A549 (cell line): ENCODE data around the gene LVRN. TPM values are rescaled to one million over a fixed set of nuclear protein-coding genes. Genes with fewer than 3 reads are reported as not detected.

Experiments
- ATAC-seq, 2 experiments: fragments of 200-7000 bp in 1 of 2; fragments of >200 bp in 1 of 2; cut with Nextera tagmentation in 1 of 2; cut with Tn5 transposase in 1 of 2; 3 replicates each; pipeline versions ENCODE4 v1.8.0 to v1.9.1; 2018 to 2020; ENCODE audit warnings: mild to moderate bottlenecking in 1 of 2, moderate library complexity in 1 of 2
- CTCF ChIA-PET: fragments of 300-600 bp; sonication (Branson Sonifier 250); formaldehyde crosslinking; extraction: SDS; loops from one replicate; lab custom pipeline; 2021; ENCODE audit warnings: antibody characterized with exemption, inconsistent platforms; lab: Yijun Ruan, JAX
- POLR2A ChIA-PET: fragments of 350-600 bp; formaldehyde crosslinking; extraction: SDS; loops from one replicate; lab custom pipeline; 2021; ENCODE audit warnings: antibody characterized with exemption, inconsistent platforms; lab: Yijun Ruan, JAX
- DNase-seq, 2 experiments: peaks; one replicate each; pipeline versions ENCODE4 v3.0.0 to v3.0.0-alpha.2; 2011 to 2016; ENCODE audit warnings: low read depth in 1 of 2, low spot score in 1 of 2
- FAIRE-seq: peaks from 2 replicates; lab custom pipeline; 2011; peaks lifted over from hg19 to GRCh38; lab: Jason Lieb, UNC
- H3K27ac ChIP-seq, 2 experiments: fragments of >200 bp; sonication (Bioruptor Twin); formaldehyde crosslinking; 3 replicates each; pipeline ENCODE4 v1.5.1; 2016 to 2017
- H3K4me1 ChIP-seq: fragments of >200 bp; sonication (Bioruptor Twin); formaldehyde crosslinking; 3 replicates; pipeline ENCODE4 v1.6.1; 2016
- H3K4me2 ChIP-seq: fragments of >200 bp; sonication (Bioruptor Twin); formaldehyde crosslinking; 3 replicates; pipeline ENCODE4 v1.6.1; 2016
- H3K4me3 ChIP-seq: fragments of >200 bp; sonication (Bioruptor Twin); formaldehyde crosslinking; 3 replicates; pipeline ENCODE4 v1.5.1; 2016
- H3K9me3 ChIP-seq: fragments of >200 bp; sonication (Bioruptor Twin); formaldehyde crosslinking; 3 replicates; pipeline ENCODE4 v1.6.1; 2016
- BHLHE40 ChIP-seq: IDR thresholded peaks from 2 replicates; pipeline ENCODE4 v1.6.1; 2012; ENCODE audit warnings: low read depth, low read length, inconsistent platforms
- CBX2 ChIP-seq: fragments of 200-600 bp; sonication (generic); IDR thresholded peaks from 2 replicates; pipeline ENCODE4 v1.6.1; 2016; ENCODE audit warnings: low read depth, mild to moderate bottlenecking, borderline replicate concordance
- CBX8 ChIP-seq: fragments of 200-600 bp; sonication (generic); IDR thresholded peaks from 2 replicates; pipeline ENCODE4 v1.6.1; 2016
- CEBPB ChIP-seq, 2 experiments: fragments of >200 bp in 1 of 2; sonication (Bioruptor Twin) in 1 of 2; formaldehyde crosslinking in 1 of 2; IDR thresholded peaks; 2 replicates each; pipeline ENCODE4 v1.6.1; 2012 to 2016
- CHD2 ChIP-seq: fragments of 150-350 bp; IDR thresholded peaks from 2 replicates; pipeline ENCODE4 v1.6.1; 2014; ENCODE audit warnings: low read length; ENCODE audit not compliant: partially characterized antibody
- EHF ChIP-seq: fragments of 250-450 bp; sonication (Bioruptor Pico); IDR thresholded peaks from 2 replicates; pipeline ENCODE4 v1.5.0; 2020; ENCODE audit warnings: mild to moderate bottlenecking
- EHMT2 ChIP-seq: fragments of 200-600 bp; sonication (generic); IDR thresholded peaks from 2 replicates; pipeline ENCODE4 v1.6.1; 2016; ENCODE audit warnings: antibody characterized with exemption, low read depth, mild to moderate bottlenecking, moderate library complexity
- FOSB ChIP-seq: fragments of 250-450 bp; sonication (Bioruptor Pico); IDR thresholded peaks from 2 replicates; pipeline ENCODE4 v1.5.0; 2020; ENCODE audit warnings: mild to moderate bottlenecking, moderate library complexity
- FOSL2 ChIP-seq, 2 experiments: fragments of 450-650 bp in 1 of 2; fragments of >200 bp in 1 of 2; sonication (Bioruptor Twin) in 1 of 2; formaldehyde crosslinking; IDR thresholded peaks; 2 replicates each; pipeline versions ENCODE4 v1.5.0 to v1.6.1; 2016 to 2020; ENCODE audit warnings: mild to moderate bottlenecking in 1 of 2, moderate library complexity in 1 of 2
- HEYL ChIP-seq: fragments of 250-450 bp; sonication (Bioruptor Pico); IDR thresholded peaks from 2 replicates; pipeline ENCODE4 v1.8.0; 2021; ENCODE audit warnings: mild to moderate bottlenecking, moderate library complexity
- HOXB13 ChIP-seq: fragments of 250-450 bp; sonication (Bioruptor Pico); IDR thresholded peaks from 2 replicates; pipeline ENCODE4 v1.5.0; 2020; ENCODE audit warnings: low read depth, mild to moderate bottlenecking, moderate library complexity
- HOXB5 ChIP-seq: fragments of 250-450 bp; sonication (Bioruptor Pico); IDR thresholded peaks from 2 replicates; pipeline ENCODE4 v1.5.0; 2020; ENCODE audit warnings: mild to moderate bottlenecking, moderate library complexity
- JUN ChIP-seq, 2 experiments: fragments of >200 bp; sonication (Bioruptor Twin); formaldehyde crosslinking; IDR thresholded peaks; 2 replicates in 1 of 2; 3 replicates in 1 of 2; pipeline ENCODE4 v1.6.1; 2016 to 2017
- JUNB ChIP-seq: fragments of >200 bp; sonication (Bioruptor Twin); formaldehyde crosslinking; IDR thresholded peaks from 2 replicates; pipeline ENCODE4 v1.6.1; 2016
- KDM1A ChIP-seq: fragments of 200-600 bp; sonication (generic); IDR thresholded peaks from 2 replicates; pipeline ENCODE4 v1.6.1; 2016; ENCODE audit warnings: low read depth, mild to moderate bottlenecking
- KDM5A ChIP-seq: fragments of 200-600 bp; sonication (generic); IDR thresholded peaks from 2 replicates; pipeline ENCODE4 v1.6.1; 2016; ENCODE audit warnings: antibody characterized with exemption, mild to moderate bottlenecking
- MAFK ChIP-seq: fragments of 450-650 bp; IDR thresholded peaks from 2 replicates; pipeline ENCODE4 v1.6.1; 2014; ENCODE audit not compliant: partially characterized antibody
- MYC ChIP-seq: IDR thresholded peaks from 2 replicates; pipeline ENCODE4 v1.6.1; 2012; ENCODE audit warnings: mild to moderate bottlenecking, inconsistent platforms, low read length, improper control_type of control experiment, borderline replicate concordance
- NFE2L2 ChIP-seq: fragments of 150-350 bp; conservative IDR thresholded peaks from 2 replicates; pipeline ENCODE4 v1.6.1; 2014; ENCODE audit warnings: low read length
- NPAS2 ChIP-seq: fragments of 250-450 bp; sonication (Bioruptor Pico); IDR thresholded peaks from 2 replicates; pipeline ENCODE4 v1.8.0; 2022; ENCODE audit warnings: mild to moderate bottlenecking, moderate library complexity, borderline replicate concordance
- NR3C1 ChIP-seq: fragments of >200 bp; sonication (Bioruptor Twin); formaldehyde crosslinking; IDR thresholded peaks from 3 replicates; pipeline ENCODE4 v1.6.1; 2017
- PHF8 ChIP-seq: fragments of 200-600 bp; sonication (generic); IDR thresholded peaks from 2 replicates; pipeline ENCODE4 v1.6.1; 2016; ENCODE audit warnings: low read depth, mild to moderate bottlenecking, antibody characterized with exemption, moderate library complexity, borderline replicate concordance
- POLR2AphosphoS2 ChIP-seq: conservative IDR thresholded peaks from 2 replicates; pipeline ENCODE4 v1.6.1; 2012; ENCODE audit warnings: low read length, improper control_type of control experiment, inconsistent platforms
- RCOR1 ChIP-seq: fragments of 150-350 bp; IDR thresholded peaks from 2 replicates; pipeline ENCODE4 v1.6.1; 2014; ENCODE audit warnings: antibody characterized with exemption, low read length, low read depth
- SMC3 ChIP-seq: fragments of >200 bp; sonication (Bioruptor Twin); formaldehyde crosslinking; IDR thresholded peaks from 3 replicates; pipeline ENCODE4 v1.6.1; 2018; ENCODE audit warnings: inconsistent platforms
- SREBF2 ChIP-seq: fragments of 450-650 bp; IDR thresholded peaks from 2 replicates; pipeline ENCODE4 v1.6.1; 2014; ENCODE audit warnings: mild to moderate bottlenecking, moderate library complexity
- WGBS: methylation state at CpG from one replicate; pipeline ENCODE4 v1.1.6; 2017; ENCODE audit errors: missing lambda C conversion rate; 5-methylcytosine and 5-hydroxymethylcytosine counted together
- polyA plus RNA-seq, 4 experiments: library from polyadenylated mRNA; depleted of rRNA in 3 of 4; stranded (reverse); fragments of >200 nt; fragmentation: RNase III in 1 of 4; extraction: RNeasy Plus Mini Kit Qiagen cat#74134 plus additional on column Dnase treatment in 1 of 4; gene quantifications; 2 replicates in 3 of 4; 3 replicates in 1 of 4; pipeline ENCODE4 v1.2.3, GENCODE V29; 2011 to 2017
- TF ChIP-seq, protein P1 (sequence below): fragments of 200-600 bp; sonication (generic); IDR thresholded peaks from 2 replicates; pipeline ENCODE4 v1.6.1; 2016; ENCODE audit warnings: antibody characterized with exemption, mild to moderate bottlenecking, moderate library complexity
- TF ChIP-seq, protein P2 (sequence below): fragments of >200 bp; sonication (Bioruptor Twin); formaldehyde crosslinking; IDR thresholded peaks from 2 replicates; pipeline ENCODE4 v1.6.1; 2016
- TF ChIP-seq, protein P3 (sequence below): IDR thresholded peaks from 2 replicates; pipeline ENCODE4 v1.6.1; 2012
- TF ChIP-seq, protein P4 (sequence below): fragments of >200 bp; sonication (Bioruptor Twin); formaldehyde crosslinking; IDR thresholded peaks from 3 replicates; pipeline ENCODE4 v1.6.1; 2016
- TF ChIP-seq, protein P5 (sequence below): fragments of 250-450 bp; sonication (Bioruptor Pico); IDR thresholded peaks from 2 replicates; pipeline ENCODE4 v1.5.0; 2020; ENCODE audit warnings: low read depth, mild to moderate bottlenecking, moderate library complexity

Gene LVRN
- polyA plus RNA-seq, 2 of the 4 experiments (the other 2 are of a cell fraction) = 0.06 to 0.16 TPM

DNA sequence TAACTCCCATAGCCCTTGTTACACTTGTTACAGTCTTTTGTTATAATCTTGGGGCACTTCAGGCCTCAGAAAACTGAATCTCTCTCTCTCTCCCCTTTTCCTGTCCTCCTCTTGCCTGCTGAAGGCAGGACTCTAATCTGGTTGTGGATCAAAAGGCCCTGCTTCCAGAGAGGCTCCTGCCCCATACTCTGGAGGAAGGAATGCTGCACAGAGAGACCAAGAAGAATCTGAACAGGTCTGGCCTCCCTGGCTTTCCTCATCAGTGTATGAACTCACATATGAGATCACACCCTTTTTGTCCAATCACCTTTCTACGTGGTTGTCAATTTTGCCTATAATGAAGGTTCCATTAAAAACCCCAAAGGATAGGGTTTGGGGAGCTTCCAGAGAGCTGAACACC, 26.2 kb upstream of the LVRN start:
- no peak overlapping the region for H3K4me3 ChIP-seq
- TF ChIP-seq MYC (no peak), NFE2L2 (no peak), JUNB (no peak), KDM1A (no peak), RCOR1 (no peak), MAFK (no peak), HOXB13 (CRISPR knock-in tag) (no peak), CBX8 (no peak), PHF8 (no peak), CHD2 (no peak), POLR2AphosphoS2 (no peak), SREBF2 (no peak), NPAS2 (no peak), EHMT2 (no peak), HEYL (CRISPR knock-in tag) (no peak), EHF (CRISPR knock-in tag) (no peak), NR3C1 (no peak)
- TF ChIP-seq, protein P1, sequence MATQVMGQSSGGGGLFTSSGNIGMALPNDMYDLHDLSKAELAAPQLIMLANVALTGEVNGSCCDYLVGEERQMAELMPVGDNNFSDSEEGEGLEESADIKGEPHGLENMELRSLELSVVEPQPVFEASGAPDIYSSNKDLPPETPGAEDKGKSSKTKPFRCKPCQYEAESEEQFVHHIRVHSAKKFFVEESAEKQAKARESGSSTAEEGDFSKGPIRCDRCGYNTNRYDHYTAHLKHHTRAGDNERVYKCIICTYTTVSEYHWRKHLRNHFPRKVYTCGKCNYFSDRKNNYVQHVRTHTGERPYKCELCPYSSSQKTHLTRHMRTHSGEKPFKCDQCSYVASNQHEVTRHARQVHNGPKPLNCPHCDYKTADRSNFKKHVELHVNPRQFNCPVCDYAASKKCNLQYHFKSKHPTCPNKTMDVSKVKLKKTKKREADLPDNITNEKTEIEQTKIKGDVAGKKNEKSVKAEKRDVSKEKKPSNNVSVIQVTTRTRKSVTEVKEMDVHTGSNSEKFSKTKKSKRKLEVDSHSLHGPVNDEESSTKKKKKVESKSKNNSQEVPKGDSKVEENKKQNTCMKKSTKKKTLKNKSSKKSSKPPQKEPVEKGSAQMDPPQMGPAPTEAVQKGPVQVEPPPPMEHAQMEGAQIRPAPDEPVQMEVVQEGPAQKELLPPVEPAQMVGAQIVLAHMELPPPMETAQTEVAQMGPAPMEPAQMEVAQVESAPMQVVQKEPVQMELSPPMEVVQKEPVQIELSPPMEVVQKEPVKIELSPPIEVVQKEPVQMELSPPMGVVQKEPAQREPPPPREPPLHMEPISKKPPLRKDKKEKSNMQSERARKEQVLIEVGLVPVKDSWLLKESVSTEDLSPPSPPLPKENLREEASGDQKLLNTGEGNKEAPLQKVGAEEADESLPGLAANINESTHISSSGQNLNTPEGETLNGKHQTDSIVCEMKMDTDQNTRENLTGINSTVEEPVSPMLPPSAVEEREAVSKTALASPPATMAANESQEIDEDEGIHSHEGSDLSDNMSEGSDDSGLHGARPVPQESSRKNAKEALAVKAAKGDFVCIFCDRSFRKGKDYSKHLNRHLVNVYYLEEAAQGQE = no peak
- TF ChIP-seq, all 56 proteins: peak for 0
- CTCF ChIA-PET = no interaction called here
- ATAC-seq = no peak
- no peak overlapping the region for H3K27ac ChIP-seq
- H3K9me3 ChIP-seq = no peaks in the 10 kb centered on the region
- H3K4me2 ChIP-seq = no peak overlapping the region
- H3K4me1 ChIP-seq = no peaks in the 10 kb centered on the region
- POLR2A ChIA-PET = no interaction called here
- WGBS = 67% methylated on average over 1 of the region's 1 CpG
- FAIRE-seq = no peak
- no peak for DNase-seq

DNA sequence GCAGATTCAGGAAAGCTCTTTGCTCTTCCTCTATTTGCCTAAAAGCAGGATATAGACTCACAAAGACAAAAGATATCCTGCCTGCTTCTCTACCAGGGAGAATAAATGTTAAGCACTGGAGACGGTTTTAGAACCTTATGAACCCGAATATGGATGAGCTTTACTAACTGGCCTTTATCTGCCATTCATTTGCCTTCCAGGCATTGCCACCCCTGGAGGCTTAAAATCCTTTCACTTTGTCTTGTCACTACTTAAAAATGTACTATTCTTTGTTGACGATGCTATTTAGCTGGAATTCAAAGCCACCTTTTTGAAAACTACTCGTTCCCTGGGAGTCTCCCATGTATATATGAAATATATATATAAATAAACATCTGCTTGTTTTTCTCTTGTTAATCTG, 23.2 kb upstream of the LVRN start:
- WGBS = 44% methylated on average over 4 of the region's 4 CpGs
- no peak overlapping the region for H3K27ac ChIP-seq
- ChIA-PET POLR2A (no interaction called here), CTCF (interaction anchor here (0.7 kb wide), 1 partner anchor 309 kb away, joined by 3 read pairs; no protein-coding TSS in a partner anchor)
- no peak for DNase-seq
- H3K4me2 ChIP-seq = no peak overlapping the region
- H3K4me1 ChIP-seq = no peaks in the 10 kb centered on the region
- FAIRE-seq = no peak
- no peak for ATAC-seq
- H3K9me3 ChIP-seq = no peaks in the 10 kb centered on the region
- H3K4me3 ChIP-seq = no peak overlapping the region
- TF ChIP-seq, protein P2, sequence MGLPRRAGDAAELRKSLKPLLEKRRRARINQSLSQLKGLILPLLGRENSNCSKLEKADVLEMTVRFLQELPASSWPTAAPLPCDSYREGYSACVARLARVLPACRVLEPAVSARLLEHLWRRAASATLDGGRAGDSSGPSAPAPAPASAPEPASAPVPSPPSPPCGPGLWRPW = no peak
- TF ChIP-seq, protein P3, sequence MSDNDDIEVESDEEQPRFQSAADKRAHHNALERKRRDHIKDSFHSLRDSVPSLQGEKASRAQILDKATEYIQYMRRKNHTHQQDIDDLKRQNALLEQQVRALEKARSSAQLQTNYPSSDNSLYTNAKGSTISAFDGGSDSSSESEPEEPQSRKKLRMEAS = no peak
- TF ChIP-seq MAFK (no peak), CHD2 (no peak), CEBPB (IDR thresholded peaks at IDR 0.05) (no peak), FOSB (CRISPR knock-in tag) (no peak), FOSL2 (IDR thresholded peaks at IDR 0.05) (no peak), FOSL2 (CRISPR knock-in tag; IDR thresholded peaks at IDR 0.05) (no peak), POLR2AphosphoS2 (no peak), SMC3 (no peak), BHLHE40 (no peak), HOXB5 (CRISPR knock-in tag) (no peak), JUN (IDR thresholded peaks at IDR 0.05) (no peak), KDM5A (no peak), CBX2 (no peak)
- TF ChIP-seq, protein P4, sequence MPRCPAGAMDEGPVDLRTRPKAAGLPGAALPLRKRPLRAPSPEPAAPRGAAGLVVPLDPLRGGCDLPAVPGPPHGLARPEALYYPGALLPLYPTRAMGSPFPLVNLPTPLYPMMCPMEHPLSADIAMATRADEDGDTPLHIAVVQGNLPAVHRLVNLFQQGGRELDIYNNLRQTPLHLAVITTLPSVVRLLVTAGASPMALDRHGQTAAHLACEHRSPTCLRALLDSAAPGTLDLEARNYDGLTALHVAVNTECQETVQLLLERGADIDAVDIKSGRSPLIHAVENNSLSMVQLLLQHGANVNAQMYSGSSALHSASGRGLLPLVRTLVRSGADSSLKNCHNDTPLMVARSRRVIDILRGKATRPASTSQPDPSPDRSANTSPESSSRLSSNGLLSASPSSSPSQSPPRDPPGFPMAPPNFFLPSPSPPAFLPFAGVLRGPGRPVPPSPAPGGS = no peak
- TF ChIP-seq, protein P1 = no peak
- TF ChIP-seq, protein P5, sequence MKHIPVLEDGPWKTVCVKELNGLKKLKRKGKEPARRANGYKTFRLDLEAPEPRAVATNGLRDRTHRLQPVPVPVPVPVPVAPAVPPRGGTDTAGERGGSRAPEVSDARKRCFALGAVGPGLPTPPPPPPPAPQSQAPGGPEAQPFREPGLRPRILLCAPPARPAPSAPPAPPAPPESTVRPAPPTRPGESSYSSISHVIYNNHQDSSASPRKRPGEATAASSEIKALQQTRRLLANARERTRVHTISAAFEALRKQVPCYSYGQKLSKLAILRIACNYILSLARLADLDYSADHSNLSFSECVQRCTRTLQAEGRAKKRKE (CRISPR knock-in tag) = no peak
